Gastrocnemius medialis (tissue), 4 donors: ENCODE data around the gene CAMTA1. TPM values are rescaled to one million over a fixed set of nuclear protein-coding genes. Genes with fewer than 3 reads are reported as not detected.
"Not testable (repeated sequence)": the region's sequence is repeated elsewhere in the genome, so short reads cannot be mapped to it uniquely, and the experiment has no call there.

Experiments
- ATAC-seq, 2 donors: fragments of 150-250 bp; one replicate each; pipeline ENCODE4 v1.9.1; 2016
- DNase-seq, 2 donors: peaks; one replicate each; pipeline ENCODE4 v3.0.0-alpha.2; 2019
- H3K27ac ChIP-seq, 4 donors: fragments of 200-600 bp; sonication (generic); 1 replicate in 1 of 4; 2 replicates in 3 of 4; pipeline ENCODE4 v1.5.1; 2016 to 2018; ENCODE audit warnings: mild to moderate bottlenecking in 2 of 4, moderate library complexity in 1 of 4
- H3K27me3 ChIP-seq, 3 donors: fragments of 200-600 bp; sonication (generic) in 2 of 3; 1 replicate in 1 of 3; 2 replicates in 2 of 3; pipeline versions ENCODE4 v1.5.1 to v1.6.0; 2016 to 2019; ENCODE audit warnings: mild to moderate bottlenecking in 1 of 3, moderate library complexity in 1 of 3
- H3K36me3 ChIP-seq, 2 donors: fragments of 200-600 bp; sonication (generic) in 1 of 2; one replicate each; pipeline ENCODE4 v1.5.1; 2017 to 2018
- H3K4me1 ChIP-seq, 2 donors: fragments of 200-600 bp; sonication (generic) in 1 of 2; one replicate each; pipeline ENCODE4 v1.5.1; 2016 to 2017; ENCODE audit warnings: mild to moderate bottlenecking in 2 of 2
- H3K4me3 ChIP-seq, 4 donors: fragments of 200-600 bp; sonication (generic) in 3 of 4; 1 replicate in 1 of 4; 2 replicates in 3 of 4; pipeline ENCODE4 v1.5.1; 2016 to 2019; ENCODE audit warnings: mild to moderate bottlenecking in 2 of 4
- H3K9me3 ChIP-seq, 3 donors: fragments of 200-600 bp; sonication (generic) in 2 of 3; 1 replicate in 1 of 3; 2 replicates in 2 of 3; pipeline ENCODE4 v1.5.1; 2016 to 2019
- CTCF ChIP-seq, 5 experiments: fragments of 450-650 bp in 3 of 5; fragments of 200-600 bp in 2 of 5; sonication (generic) in 2 of 5; IDR thresholded peaks in 4 of 5; conservative IDR thresholded peaks in 1 of 5; 1 replicate in 4 of 5; 2 replicates in 1 of 5; pipeline ENCODE4 v1.5.1; 2016 to 2019; ENCODE audit warnings: antibody characterized with exemption in 5 of 5, mild to moderate bottlenecking in 3 of 5, moderate library complexity in 3 of 5
- POLR2A ChIP-seq, 2 donors: fragments of 450-650 bp; IDR thresholded peaks; one replicate each; pipeline ENCODE4 v1.6.1; 2017; ENCODE audit warnings: antibody characterized with exemption in 2 of 2, mild to moderate bottlenecking in 2 of 2, moderate library complexity in 2 of 2
- in situ Hi-C, 4 donors: fragments of 200-750 bp; cut with MboI; loops; one replicate each; pipeline versions ENCODE4 v1.15.0 to v1.8.0; 2017; ENCODE audit warnings: low sequenced_read_pairs in 4 of 4
- intact Hi-C: fragments of 100-400 bp; cut with DNase I; formaldehyde crosslinking; loops from one replicate; pipeline ENCODE4 v1.15.1; 2023; ENCODE audit warnings: low total_unique reads
- total RNA-seq, 4 donors: library from RNA; depleted of rRNA; stranded (reverse); fragments of >200 nt; gene quantifications; one replicate each; pipeline versions ENCODE4 v1.1.0 to v1.2.3, GENCODE V29; 2016

The CAMTA1 gene
- total RNA-seq, 4 donors from 2014 or later = 60.5 to 113 (median 70.4) TPM

GRCh38 chr1:7784492-7785071 is 999.3 kb downstream of the CAMTA1 start:
- peaks cover 15 to 26% of the 10 kb centered on the region in 2 donors for H3K4me1 ChIP-seq
- no peak for TF ChIP-seq CTCF (IDR thresholded peaks at IDR 0.05 in 4 of 5, conservative IDR thresholded peaks at IDR 0.05 in 1 of 5)
- TF ChIP-seq POLR2A (IDR thresholded peaks at IDR 0.05) = no peak
- H3K4me3 ChIP-seq = peak overlapping the region; percentile 52 to 80 (median 64)
- peak; percentile 17 to 32 for ATAC-seq
- DNase-seq = peak; percentile 15 to 57
- intact Hi-C loops (loop anchor here (1.0 to 5.0 kb wide), 2 partner anchors 13 to 1093 kb away; partner anchors contain the start of genes ENO1 and VAMP3), in situ Hi-C loops (no loop called here)
- peaks cover 2 to 46% of the 10 kb centered on the region in 2 donors for H3K36me3 ChIP-seq
- peak overlapping the region; percentile 90 to 98 (median 94) for H3K27ac ChIP-seq
- no peaks in the 10 kb centered on the region for H3K27me3 ChIP-seq
- H3K9me3 ChIP-seq = no peaks in the 10 kb centered on the region

GRCh38 chr1:7785108-7785507 is 999.9 kb downstream of the CAMTA1 start:
- ATAC-seq (no peak), DNase-seq (no peak)
- intact Hi-C loops = no loop called here
- Histone ChIP-seq H3K4me1 (peaks cover 15 to 26% of the 10 kb centered on the region in 2 donors), H3K36me3 (peaks cover 2 to 46% of the 10 kb centered on the region in 2 donors), H3K27ac (peak overlapping the region; percentile 90 to 98 (median 94)), H3K4me3 (peak overlapping the region in 3 of 4 donors; percentile 52 to 64 (median 64)), H3K27me3 (no peaks in the 10 kb centered on the region), H3K9me3 (no peaks in the 10 kb centered on the region)
- no peak for TF ChIP-seq POLR2A (IDR thresholded peaks at IDR 0.05)
- TF ChIP-seq CTCF (IDR thresholded peaks at IDR 0.05 in 4 of 5, conservative IDR thresholded peaks at IDR 0.05 in 1 of 5) = no peak
- in situ Hi-C loops = no loop called here

GRCh38 chr1:7786795-7787194 is 1001.5 kb downstream of the CAMTA1 start:
- DNase-seq (no peak), ATAC-seq (no peak)
- Histone ChIP-seq H3K4me1 (peaks cover 15 to 26% of the 10 kb centered on the region in 2 donors), H3K9me3 (no peaks in the 10 kb centered on the region), H3K4me3 (no peak overlapping the region), H3K27me3 (no peaks in the 10 kb centered on the region), H3K27ac (peak overlapping the region in 1 of 4 donors; percentile 7), H3K36me3 (peaks cover 5 to 52% of the 10 kb centered on the region in 2 donors)
- TF ChIP-seq POLR2A (IDR thresholded peaks at IDR 0.05) (no peak), CTCF (IDR thresholded peaks at IDR 0.05 in 4 of 5, conservative IDR thresholded peaks at IDR 0.05 in 1 of 5) (no peak)
- in situ Hi-C loops = no loop called here
- intact Hi-C loops = no loop called here

- intact Hi-C loops = no loop called here
- peaks cover 13 to 78% of the 10 kb centered on the region in 2 donors for H3K36me3 ChIP-seq
Measured at GRCh38 chr1:7789828-7790227, 1004.6 kb downstream of the CAMTA1 start.

GRCh38 chr1:7791027-7791426 is 1005.8 kb downstream of the CAMTA1 start:
- peaks cover 13 to 85% of the 10 kb centered on the region in 2 donors for H3K36me3 ChIP-seq
- H3K9me3 ChIP-seq, H3K27ac ChIP-seq, H3K4me3 ChIP-seq, ATAC-seq, DNase-seq, H3K4me1 ChIP-seq, in situ Hi-C loops, intact Hi-C loops, H3K27me3 ChIP-seq: not testable (repeated sequence)

More at GRCh38 chr1:7789828-7790227, 1004.6 kb downstream of the CAMTA1 start:
- peaks cover 7 to 17% of the 10 kb centered on the region in 2 donors for H3K4me1 ChIP-seq
- in situ Hi-C loops = no loop called here
- no peaks in the 10 kb centered on the region for H3K9me3 ChIP-seq
- H3K27me3 ChIP-seq = no peaks in the 10 kb centered on the region
- ATAC-seq = no peak
- TF ChIP-seq CTCF (IDR thresholded peaks at IDR 0.05 in 4 of 5, conservative IDR thresholded peaks at IDR 0.05 in 1 of 5) (no peak), POLR2A (IDR thresholded peaks at IDR 0.05) (no peak)
- no peak overlapping the region for H3K27ac ChIP-seq
- DNase-seq = no peak
- H3K4me3 ChIP-seq = no peak overlapping the region
